Fibroblast of lung (primary cell): ENCODE data around the gene PTGDS. TPM values are rescaled to one million over a fixed set of nuclear protein-coding genes. Genes with fewer than 3 reads are reported as not detected.

ENCODE experiments used
- DNase-seq, 2 donors: peaks; one replicate each; pipeline versions ENCODE4 v3.0.0 to v3.0.0-alpha.2; 2010; ENCODE audit warnings: low read depth in 2 of 2
- H2AFZ ChIP-seq: 2 replicates; pipeline ENCODE4 v1.5.1; 2012; ENCODE audit warnings: low read length, control low read depth, inconsistent platforms
- H3K27ac ChIP-seq: 2 replicates; pipeline ENCODE4 v1.5.1; 2011; ENCODE audit warnings: low read length, control low read depth; ENCODE audit not compliant: insufficient read depth
- H3K27me3 ChIP-seq: 2 replicates; pipeline ENCODE4 v1.5.1; 2011; ENCODE audit warnings: mild to moderate bottlenecking, low read length; ENCODE audit not compliant: control insufficient read depth, insufficient read depth
- H3K36me3 ChIP-seq: 2 replicates; pipeline ENCODE4 v1.5.1; 2011; ENCODE audit warnings: low read length; ENCODE audit not compliant: control insufficient read depth, insufficient read depth
- H3K4me1 ChIP-seq: 2 replicates; pipeline ENCODE4 v1.5.1; 2011; ENCODE audit warnings: low read length; ENCODE audit not compliant: control insufficient read depth, insufficient read depth; ENCODE audit errors: extremely low read depth
- H3K4me2 ChIP-seq: 2 replicates; pipeline ENCODE4 v1.5.1; 2011; ENCODE audit warnings: low read length, control low read depth; ENCODE audit not compliant: insufficient read depth; ENCODE audit errors: extremely low read depth
- H3K4me3 ChIP-seq, 4 experiments: fragments of 200-600 bp in 1 of 4; sonication (generic) in 1 of 4; replicated peaks in 1 of 4; 2 replicates each; pipeline ENCODE4 v1.5.1; 2011 to 2016; ENCODE audit warnings: low read length in 4 of 4, low read depth in 3 of 4, mild to moderate bottlenecking in 3 of 4, control low read depth in 2 of 4, inconsistent platforms in 1 of 4, mixed read lengths in 1 of 4; ENCODE audit not compliant: insufficient read depth in 1 of 4; ENCODE audit errors: control extremely low read depth in 1 of 4
- H3K79me2 ChIP-seq: 2 replicates; pipeline ENCODE4 v1.5.1; 2012; ENCODE audit warnings: mild to moderate bottlenecking, low read length, inconsistent platforms; ENCODE audit not compliant: control insufficient read depth, insufficient read depth
- H3K9ac ChIP-seq: 2 replicates; pipeline ENCODE4 v1.5.1; 2011; ENCODE audit warnings: mild to moderate bottlenecking, low read length, control low read depth; ENCODE audit not compliant: insufficient read depth
- H3K9me3 ChIP-seq: 2 replicates; pipeline ENCODE4 v1.5.1; 2012; ENCODE audit warnings: low read depth, low read length; ENCODE audit not compliant: control insufficient read depth, insufficient read depth
- H4K20me1 ChIP-seq: 2 replicates; pipeline ENCODE4 v1.5.1; 2011; ENCODE audit warnings: low read length; ENCODE audit not compliant: control insufficient read depth, insufficient read depth; ENCODE audit errors: extremely low read depth
- EZH2 ChIP-seq: IDR thresholded peaks from 2 replicates; pipeline ENCODE4 v1.5.1; 2012; ENCODE audit warnings: low read length, control low read depth, mild to moderate bottlenecking; ENCODE audit errors: missing control alignments
- polyA plus RNA-seq, 2 donors: library from polyadenylated mRNA; depleted of rRNA in 1 of 2; stranded (reverse) in 1 of 2; unstranded in 1 of 2; fragments of >200 nt; gene quantifications; 2 replicates each; pipeline ENCODE4 v1.2.1, GENCODE V29; 2011 to 2012; ENCODE audit warnings: missing spikeins in 1 of 2
- total RNA-seq: library from RNA; depleted of rRNA; stranded (reverse); fragments of >200 nt; gene quantifications from 2 replicates; pipeline ENCODE4 v1.2.1, GENCODE V29; 2014
- TF ChIP-seq, protein P1 (sequence below), 2 donors: IDR thresholded peaks in 1 of 2; conservative IDR thresholded peaks in 1 of 2; 1 replicate in 1 of 2; 2 replicates in 1 of 2; pipeline ENCODE4 v1.5.1; 2011 to 2012; ENCODE audit warnings: low read length in 2 of 2, control low read depth in 1 of 2, inconsistent platforms in 1 of 2, low read depth in 1 of 2, mild to moderate bottlenecking in 1 of 2

Gene PTGDS
- total and polyA plus RNA-seq, 2 donors (not counting 1 experiment from before 2014, with no cell fraction given): 4.9 to 90.3 TPM

DNA sequence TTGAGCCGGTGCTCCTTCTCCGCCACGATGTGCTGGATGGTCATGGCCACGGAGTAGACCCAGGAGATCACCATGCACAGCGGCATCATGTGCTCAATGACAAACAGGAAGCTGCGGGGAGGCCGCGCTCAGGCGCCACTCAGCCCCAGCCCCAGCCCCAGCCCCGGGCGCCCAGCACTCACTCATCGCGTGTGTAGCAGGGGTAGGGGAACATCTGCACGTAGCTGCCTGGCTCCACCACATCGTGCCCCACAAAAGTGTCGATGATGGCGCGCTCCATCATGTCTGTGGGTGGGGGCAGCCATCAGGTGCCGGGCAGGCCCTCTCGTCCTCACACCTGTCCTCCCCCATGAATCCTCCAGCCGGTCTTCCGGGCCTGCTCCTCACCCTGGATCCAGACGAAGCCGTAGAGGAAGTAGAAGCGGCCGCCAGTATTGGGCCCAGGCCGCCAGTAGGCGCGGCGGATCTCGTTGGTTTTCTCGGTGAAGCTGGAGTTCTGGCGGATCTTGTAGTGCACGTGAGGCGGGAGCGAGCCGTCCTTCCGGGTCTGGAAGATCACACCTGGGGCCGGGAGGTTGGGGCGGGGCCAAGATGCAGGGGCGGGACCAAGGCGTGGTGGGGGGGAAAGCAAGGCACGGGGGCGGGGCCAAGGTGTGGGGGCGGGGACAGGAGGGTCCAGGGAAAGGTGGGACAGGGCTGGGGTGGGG is 40.6 kb downstream of the PTGDS start:
- Histone ChIP-seq H3K79me2 (no peaks in the 10 kb centered on the region), H3K36me3 (peaks cover 10% of the 10 kb centered on the region), H3K4me1 (no peaks in the 10 kb centered on the region), H3K9ac (no peak overlapping the region), H3K27me3 (no peaks in the 10 kb centered on the region), H2AFZ (no peak overlapping the region), H4K20me1 (no peaks in the 10 kb centered on the region), H3K27ac (no peak overlapping the region), H3K9me3 (no peaks in the 10 kb centered on the region), H3K4me2 (no peak overlapping the region), H3K4me3 (no peak overlapping the region)
- DNase-seq: no peak
- TF ChIP-seq EZH2: no peak
- TF ChIP-seq, protein P1, sequence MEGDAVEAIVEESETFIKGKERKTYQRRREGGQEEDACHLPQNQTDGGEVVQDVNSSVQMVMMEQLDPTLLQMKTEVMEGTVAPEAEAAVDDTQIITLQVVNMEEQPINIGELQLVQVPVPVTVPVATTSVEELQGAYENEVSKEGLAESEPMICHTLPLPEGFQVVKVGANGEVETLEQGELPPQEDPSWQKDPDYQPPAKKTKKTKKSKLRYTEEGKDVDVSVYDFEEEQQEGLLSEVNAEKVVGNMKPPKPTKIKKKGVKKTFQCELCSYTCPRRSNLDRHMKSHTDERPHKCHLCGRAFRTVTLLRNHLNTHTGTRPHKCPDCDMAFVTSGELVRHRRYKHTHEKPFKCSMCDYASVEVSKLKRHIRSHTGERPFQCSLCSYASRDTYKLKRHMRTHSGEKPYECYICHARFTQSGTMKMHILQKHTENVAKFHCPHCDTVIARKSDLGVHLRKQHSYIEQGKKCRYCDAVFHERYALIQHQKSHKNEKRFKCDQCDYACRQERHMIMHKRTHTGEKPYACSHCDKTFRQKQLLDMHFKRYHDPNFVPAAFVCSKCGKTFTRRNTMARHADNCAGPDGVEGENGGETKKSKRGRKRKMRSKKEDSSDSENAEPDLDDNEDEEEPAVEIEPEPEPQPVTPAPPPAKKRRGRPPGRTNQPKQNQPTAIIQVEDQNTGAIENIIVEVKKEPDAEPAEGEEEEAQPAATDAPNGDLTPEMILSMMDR (conservative IDR thresholded peaks at IDR 0.05 in 1 of 2, IDR thresholded peaks at IDR 0.05 in 1 of 2; ENCODE audit: low read depth in 1 of 2, low read length in 2 of 2): no peak

DNA sequence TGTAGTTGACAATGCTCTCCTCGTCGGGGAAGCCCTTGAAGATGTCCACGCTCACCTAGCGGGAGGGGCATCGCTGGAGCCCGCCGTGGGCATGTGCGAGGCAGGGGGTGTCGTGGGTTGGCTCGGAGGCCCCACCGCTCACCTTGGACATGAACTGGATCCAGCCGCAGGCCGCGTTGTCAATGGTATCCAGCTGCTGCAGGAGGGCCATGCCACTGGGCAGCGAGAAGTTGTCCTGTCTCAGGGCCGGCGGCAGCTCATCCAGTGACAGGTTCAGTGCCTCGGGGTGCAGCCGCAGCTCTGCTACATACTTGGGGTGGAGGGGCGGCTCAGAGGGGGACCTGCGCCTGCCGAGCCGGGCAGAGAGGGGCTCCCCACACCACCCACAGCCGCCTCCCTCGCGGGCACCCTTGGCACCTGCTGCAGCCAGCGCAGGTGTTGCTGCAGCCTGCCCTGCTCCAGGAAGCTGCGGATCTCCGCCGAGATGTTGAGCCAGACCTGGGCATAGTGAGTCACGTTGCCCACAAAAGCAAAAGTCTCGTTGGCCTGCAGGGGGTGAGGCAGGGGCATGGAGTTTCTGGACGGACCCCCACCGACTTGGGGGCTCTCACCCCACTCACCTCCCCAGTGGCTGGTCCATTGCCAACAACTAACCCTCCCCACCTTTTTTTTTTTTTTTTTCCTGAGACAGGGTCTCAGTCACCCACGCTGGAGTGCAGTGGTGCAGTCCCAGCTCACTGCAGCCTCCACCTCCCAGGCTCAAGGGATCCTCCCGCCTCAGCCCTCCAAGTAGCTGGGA is 41.7 kb downstream of the PTGDS start:
- H3K36me3 ChIP-seq: peaks cover 10% of the 10 kb centered on the region
- H3K79me2 ChIP-seq: no peaks in the 10 kb centered on the region
- no peak overlapping the region for H3K4me2 ChIP-seq
- H4K20me1 ChIP-seq: no peaks in the 10 kb centered on the region
- no peak overlapping the region for H2AFZ ChIP-seq
- no peak overlapping the region for H3K9ac ChIP-seq
- H3K27me3 ChIP-seq: no peaks in the 10 kb centered on the region
- no peaks in the 10 kb centered on the region for H3K4me1 ChIP-seq
- no peak overlapping the region for H3K27ac ChIP-seq
- no peak overlapping the region for H3K4me3 ChIP-seq
- no peaks in the 10 kb centered on the region for H3K9me3 ChIP-seq
- DNase-seq: no peak
- TF ChIP-seq EZH2: no peak
- TF ChIP-seq, protein P1 (conservative IDR thresholded peaks at IDR 0.05 in 1 of 2, IDR thresholded peaks at IDR 0.05 in 1 of 2; ENCODE audit: low read depth in 1 of 2, low read length in 2 of 2): no peak

- TF ChIP-seq, protein P1 (conservative IDR thresholded peaks at IDR 0.05 in 1 of 2, IDR thresholded peaks at IDR 0.05 in 1 of 2; ENCODE audit: low read depth in 1 of 2, low read length in 2 of 2): no peak
- no peak for TF ChIP-seq EZH2
Measured at GRCh38 chr9:137019891-137020683, 42.8 kb downstream of the PTGDS start.

More at GRCh38 chr9:137019891-137020683, 42.8 kb downstream of the PTGDS start:
- H3K9me3 ChIP-seq: no peaks in the 10 kb centered on the region
- no peaks in the 10 kb centered on the region for H3K4me1 ChIP-seq
- no peak overlapping the region for H3K4me3 ChIP-seq
- H3K27me3 ChIP-seq: no peaks in the 10 kb centered on the region
- H2AFZ ChIP-seq: no peak overlapping the region
- H4K20me1 ChIP-seq: no peaks in the 10 kb centered on the region
- no peak overlapping the region for H3K27ac ChIP-seq
- no peak for DNase-seq
- H3K79me2 ChIP-seq: no peaks in the 10 kb centered on the region
- peaks cover 10% of the 10 kb centered on the region for H3K36me3 ChIP-seq
- no peak overlapping the region for H3K9ac ChIP-seq
- no peak overlapping the region for H3K4me2 ChIP-seq
